ENCODE measurements around the gene CDKN1C. TPM values are rescaled to one million over a fixed set of nuclear protein-coding genes. Genes with fewer than 3 reads are reported as not detected.

The CDKN1C gene
- polyA plus RNA-seq, 1 experiment, result 2.1 TPM

GRCh38 chr11:2835296-2835695 lies 50.3 kb downstream of the CDKN1C start:
- POLR2A ChIA-PET, result no interaction called here
- CTCF ChIA-PET, result no interaction called here
- no peak for DNase-seq (ENCODE audit: low read depth)
- Histone ChIP-seq H3K4me3 (ENCODE audit: low read depth, low read length) (no peak overlapping the region), H3K27me3 (ENCODE audit: control insufficient read depth, insufficient read depth, low read length) (peaks cover 2% of the 10 kb centered on the region), H3K36me3 (ENCODE audit: control insufficient read depth, insufficient read depth, low read length) (no peaks in the 10 kb centered on the region)
- TF ChIP-seq CTCF (IDR thresholded peaks at IDR 0.05; ENCODE audit: insufficient read depth, low read depth, low read length), result no peak

- Histone ChIP-seq H3K36me3 (ENCODE audit: control insufficient read depth, insufficient read depth, low read length) (no peaks in the 10 kb centered on the region), H3K27me3 (ENCODE audit: control insufficient read depth, insufficient read depth, low read length) (peaks cover 2% of the 10 kb centered on the region), H3K4me3 (ENCODE audit: low read depth, low read length) (no peak overlapping the region)
- POLR2A ChIA-PET, result no interaction called here
- CTCF ChIA-PET, result no interaction called here
- no peak for TF ChIP-seq CTCF (IDR thresholded peaks at IDR 0.05; ENCODE audit: insufficient read depth, low read depth, low read length)
- DNase-seq (ENCODE audit: low read depth), result no peak
These were observed 50.9 kb downstream of the CDKN1C start for GRCh38 chr11:2834503-2835273.

- no peak for TF ChIP-seq CTCF (IDR thresholded peaks at IDR 0.05; ENCODE audit: insufficient read depth, low read depth, low read length)
- no peaks in the 10 kb centered on the region for H3K36me3 ChIP-seq (ENCODE audit: control insufficient read depth, insufficient read depth, low read length)
- H3K4me3 ChIP-seq (ENCODE audit: low read depth, low read length), result no peak overlapping the region
- CTCF ChIA-PET, result no interaction called here
- no peak for DNase-seq (ENCODE audit: low read depth)
- H3K27me3 ChIP-seq (ENCODE audit: control insufficient read depth, insufficient read depth, low read length), result peaks cover 2% of the 10 kb centered on the region
- POLR2A ChIA-PET, result no interaction called here
These were observed 51.7 kb downstream of the CDKN1C start for GRCh38 chr11:2833716-2834502.

Small RNA genes within 50 kb of the gene (small RNA-seq; reads per million reads assigned to genes)
- not detected for gene AC013791.1 (ENCODE audit: insufficient read length, low read depth, low replicate concordance)

Other genes with a start within 250 kb of the CDKN1C start
- gene KCNQ1OT1, start 185.8 kb downstream of the CDKN1C start, polyA plus RNA-seq (2011; rRNA removed), result 0.16 and 0.18 TPM in 2 replicates
- 12.8 and 13.7 TPM in 2 replicates for gene PHLDA2, start 43.6 kb upstream of the CDKN1C start, polyA plus RNA-seq (2011; rRNA removed)
- gene NAP1L4, start 106.6 kb upstream of the CDKN1C start, polyA plus RNA-seq (2011; rRNA removed), result 65.1 and 67.0 TPM in 2 replicates
- 161 and 175 TPM in 2 replicates for gene CARS1, start 171.6 kb upstream of the CDKN1C start, polyA plus RNA-seq (2011; rRNA removed)